Renal cortex interstitium (tissue), 11 donors: ENCODE data around the gene CALD1. TPM values are rescaled to one million over a fixed set of nuclear protein-coding genes. Genes with fewer than 3 reads are reported as not detected.

ENCODE experiments used
- DNase-seq, 11 donors: peaks; one replicate each; pipeline ENCODE4 v3.0.0-alpha.2; 2013; ENCODE audit warnings: low read depth in 9 of 11, low spot score in 4 of 11; ENCODE audit errors: extremely low read depth in 1 of 11
- polyA plus RNA-seq, 3 donors: library from polyadenylated mRNA; unstranded; fragments of 120-200 nt; gene quantifications; one replicate each; pipeline ENCODE4 v1.2.1, GENCODE V29; 2013; ENCODE audit not compliant: insufficient read length in 3 of 3

The CALD1 gene
- polyA plus RNA-seq, 3 donors, result 220 to 274 (median 274) TPM

DNA sequence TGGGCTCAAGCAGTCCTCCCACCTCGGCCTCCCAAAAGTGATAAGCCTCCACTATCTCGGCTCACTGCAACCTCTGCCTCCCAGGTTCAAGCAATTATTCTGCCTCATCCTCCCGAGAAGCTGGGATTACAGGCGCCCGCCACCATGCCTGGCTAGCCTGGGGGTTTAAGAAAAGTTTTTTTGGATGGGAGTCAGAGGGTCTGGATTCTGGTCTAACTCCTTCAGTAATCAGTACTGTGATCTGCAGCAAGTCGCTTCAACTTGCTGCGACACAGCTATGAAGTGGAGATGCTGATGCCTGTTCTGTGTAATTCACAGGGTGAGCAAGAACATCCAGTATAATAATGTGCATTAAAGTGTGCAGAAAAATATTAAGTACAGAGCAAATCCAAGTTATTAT, 118.5 kb downstream of the CALD1 start:
- no peak for DNase-seq

DNA sequence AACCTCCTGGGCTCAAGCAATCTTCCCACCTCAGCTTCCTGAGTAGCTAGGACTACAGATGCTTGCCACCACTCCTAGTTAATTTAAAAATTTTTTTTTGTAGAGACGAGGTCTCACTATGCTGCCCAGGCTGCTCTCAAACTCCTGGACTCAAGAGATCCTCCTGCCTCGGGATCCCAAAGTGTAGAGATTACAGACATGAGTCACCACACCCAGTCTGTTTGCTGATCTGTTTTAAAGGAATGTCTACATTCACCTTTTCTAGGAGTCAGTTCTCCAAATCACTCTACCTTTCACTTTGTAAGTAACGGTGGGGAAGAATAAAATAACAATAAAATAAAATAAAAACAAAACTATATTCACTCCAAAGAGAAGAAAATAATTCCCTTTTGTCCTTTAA, 120.3 kb downstream of the CALD1 start:
- DNase-seq, result no peak

DNA sequence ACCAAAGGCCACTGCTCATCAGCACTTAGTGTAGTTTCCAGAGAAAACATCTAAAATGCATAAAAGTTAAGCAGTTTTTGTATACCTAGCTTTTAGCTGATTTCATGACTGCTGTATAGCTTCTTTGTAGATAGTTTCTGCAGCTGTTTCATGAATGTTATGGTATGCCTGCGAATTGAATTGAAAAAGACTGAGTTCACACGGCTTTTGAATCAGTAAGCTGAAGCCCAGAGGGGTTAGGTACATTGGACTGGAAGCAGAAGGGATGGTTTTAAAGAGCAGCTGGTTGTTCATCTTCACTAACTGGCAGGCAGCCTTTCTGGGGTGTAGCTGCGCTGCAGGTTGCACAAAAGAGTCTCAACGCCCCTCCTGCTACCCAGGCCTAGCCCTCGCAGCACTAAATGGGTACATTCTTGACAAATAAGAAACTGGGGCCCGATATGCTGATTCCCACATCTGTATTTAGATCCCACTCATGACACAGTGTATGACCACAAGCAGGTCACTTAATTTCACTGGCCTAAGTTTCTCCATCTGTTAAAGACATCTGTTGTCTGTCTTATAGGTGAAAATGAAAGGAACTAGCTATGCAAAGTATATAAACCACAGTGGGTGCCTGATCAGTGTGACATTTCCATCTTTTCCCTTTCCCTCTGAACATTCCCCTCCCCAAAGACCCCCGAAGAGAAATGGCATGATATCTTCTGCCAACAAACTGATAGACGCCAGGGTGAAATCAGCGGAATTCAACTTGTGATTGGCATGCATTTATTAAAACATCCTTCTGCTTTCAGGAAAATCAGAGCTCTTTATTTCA, 120.9 kb downstream of the CALD1 start:
- DNase-seq, result no peak

DNA sequence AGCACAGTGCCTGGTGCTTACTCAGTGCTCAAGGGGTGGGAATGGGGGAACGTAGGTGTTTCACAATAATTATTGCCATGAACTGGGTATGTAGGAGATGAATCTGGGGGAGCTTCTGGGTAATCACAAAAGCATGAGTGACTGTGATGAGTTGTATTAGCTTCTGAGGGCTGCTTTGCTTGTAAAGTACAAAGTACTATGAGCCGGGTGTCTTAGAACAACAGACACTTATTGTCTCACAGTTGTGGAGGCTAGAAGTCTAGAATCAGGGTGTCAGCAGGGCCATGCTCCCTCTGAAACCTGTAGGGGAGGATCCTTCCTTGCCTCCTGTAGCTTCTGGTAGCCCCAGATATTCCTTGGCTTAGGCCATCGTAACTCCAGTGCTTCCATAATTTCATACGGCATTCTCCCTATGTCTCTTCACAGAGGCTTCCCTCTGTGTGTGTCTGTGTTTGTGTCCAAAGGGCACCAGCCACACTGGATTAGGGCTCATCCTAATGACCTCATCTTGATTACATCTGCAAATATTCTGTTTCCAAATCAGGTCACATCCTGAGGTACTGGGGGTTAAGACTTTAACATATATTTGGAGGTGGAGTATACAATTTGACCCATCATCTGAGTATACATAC, 122.1 kb downstream of the CALD1 start:
- no peak for DNase-seq

DNA sequence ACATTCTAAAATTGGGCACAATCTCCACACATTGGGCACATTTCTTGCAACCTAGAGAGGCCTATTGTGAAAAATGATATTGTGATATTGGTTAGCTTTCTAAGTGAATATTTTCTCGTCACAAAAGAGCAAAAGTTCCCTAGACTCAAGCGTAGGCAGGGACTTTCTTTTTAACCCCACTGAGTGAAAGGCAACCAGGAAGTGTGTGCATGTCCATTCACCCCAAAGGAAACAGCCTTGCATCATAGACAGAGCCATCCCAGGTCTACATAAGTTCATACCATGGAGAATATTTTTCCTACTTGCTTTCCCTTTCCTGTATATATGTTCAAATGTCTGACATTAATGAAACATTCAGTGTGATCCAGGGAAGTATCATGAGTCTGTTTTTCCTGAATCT, 122.6 kb downstream of the CALD1 start:
- DNase-seq, result no peak

DNA sequence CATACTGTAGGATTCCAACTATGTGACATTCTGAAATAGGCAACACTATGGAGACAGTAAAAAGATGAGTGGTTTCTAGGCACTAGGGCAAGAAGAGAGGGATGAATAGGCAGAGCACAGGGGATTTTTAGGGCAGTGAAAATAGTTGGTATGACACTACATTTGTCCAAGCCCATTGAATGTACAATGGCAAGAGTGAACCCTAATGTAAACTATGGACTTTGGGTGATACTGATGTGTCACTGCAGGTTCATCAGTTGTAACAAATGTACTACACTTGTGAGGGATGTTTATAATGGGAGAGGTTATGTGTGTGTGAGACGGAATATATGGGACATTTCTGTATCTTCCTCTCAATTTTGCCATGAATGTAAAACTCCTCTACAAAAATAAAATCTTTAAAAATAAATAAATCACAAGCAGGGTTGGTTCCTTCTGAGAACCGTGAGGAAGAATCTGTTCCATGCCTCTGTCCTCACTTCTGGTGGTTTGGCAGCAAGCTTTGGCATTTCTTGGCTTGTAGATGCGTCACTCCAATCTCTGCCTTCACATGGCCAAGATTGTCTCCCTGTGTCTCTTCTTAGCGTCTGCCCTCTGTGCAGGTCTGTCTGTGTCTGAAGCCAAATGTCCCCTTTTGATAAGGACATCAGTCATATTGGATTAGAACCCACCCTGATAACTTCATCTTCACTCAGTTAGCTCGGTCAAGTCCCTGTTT, 123.8 kb downstream of the CALD1 start:
- DNase-seq, result no peak

DNA sequence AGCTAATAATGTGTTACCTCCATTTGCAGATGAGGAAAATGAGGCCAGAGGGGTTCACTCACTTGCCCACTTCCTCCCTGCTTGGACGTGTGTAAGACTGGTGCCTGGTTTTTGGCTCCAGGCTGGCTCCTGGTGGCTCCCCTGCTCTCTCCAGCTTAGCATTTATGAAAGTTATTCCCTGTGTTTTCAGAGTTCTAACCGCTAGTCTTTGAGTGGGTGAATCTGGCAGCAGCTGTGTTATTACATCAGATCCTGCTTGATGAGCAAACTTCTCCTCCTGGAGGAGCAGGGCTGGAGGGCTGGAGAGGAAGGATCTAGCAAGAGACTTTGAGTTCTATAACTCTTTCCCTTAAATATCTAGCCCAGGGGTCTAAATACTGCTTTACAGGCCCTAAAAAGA, 125.9 kb downstream of the CALD1 start:
- DNase-seq, result no peak

DNA sequence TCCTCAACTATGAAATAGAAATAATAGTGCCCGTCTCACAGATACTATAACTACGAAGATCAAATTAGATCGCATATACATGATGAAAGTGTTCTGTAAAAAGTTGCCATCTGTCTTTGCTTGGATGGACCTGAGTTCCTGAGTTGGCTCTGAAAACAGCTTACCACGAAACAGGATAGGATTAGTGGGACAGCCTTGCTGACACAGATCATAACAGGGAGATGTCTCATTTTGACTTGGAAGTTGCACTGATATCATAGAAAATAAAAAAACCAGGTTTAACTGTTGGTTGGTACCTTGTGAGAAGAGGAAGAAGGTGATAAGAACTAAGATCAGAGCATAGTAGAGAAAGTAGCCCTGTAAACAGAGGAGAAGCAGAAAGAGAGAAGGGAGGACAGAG, 127.6 kb downstream of the CALD1 start:
- no peak for DNase-seq

DNA sequence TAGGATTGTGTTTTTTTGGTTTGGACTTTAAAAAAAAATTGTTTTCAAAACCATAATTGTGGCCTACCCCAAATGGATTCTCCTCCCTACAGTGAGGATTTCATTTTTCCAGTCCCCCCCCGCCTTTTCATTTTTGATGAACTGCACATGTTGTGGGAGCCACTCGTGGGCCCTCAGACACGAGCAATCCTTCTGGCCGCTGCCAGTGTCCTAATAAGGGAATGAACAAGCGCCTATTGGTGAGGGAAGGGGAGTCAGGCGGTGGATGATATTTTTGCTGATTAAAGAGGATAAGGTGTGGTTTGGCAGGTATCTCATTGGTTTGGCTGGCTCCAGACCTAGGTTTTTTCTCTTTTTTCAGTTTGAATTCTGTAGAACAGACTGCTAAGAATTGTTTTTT, 128.2 kb downstream of the CALD1 start:
- no peak for DNase-seq

DNA sequence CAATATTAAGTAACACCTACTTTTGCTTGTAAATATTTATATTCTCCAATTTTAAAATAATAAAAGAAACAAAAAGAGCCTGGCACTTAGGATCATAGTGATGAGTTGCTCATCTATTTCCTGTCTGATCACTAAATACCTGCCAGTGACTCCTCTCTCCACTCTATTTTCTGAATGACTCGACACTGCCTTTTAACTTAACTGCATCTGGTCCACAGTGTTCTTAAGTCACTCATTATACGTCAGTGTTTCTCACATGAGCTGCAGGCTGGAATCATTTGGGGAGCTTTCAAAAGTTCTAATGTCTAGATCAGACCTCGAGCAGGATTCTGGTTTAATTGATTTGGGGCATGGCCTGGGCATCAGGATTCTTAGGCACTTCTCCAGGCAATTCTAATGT, 128.9 kb downstream of the CALD1 start:
- no peak for DNase-seq

DNA sequence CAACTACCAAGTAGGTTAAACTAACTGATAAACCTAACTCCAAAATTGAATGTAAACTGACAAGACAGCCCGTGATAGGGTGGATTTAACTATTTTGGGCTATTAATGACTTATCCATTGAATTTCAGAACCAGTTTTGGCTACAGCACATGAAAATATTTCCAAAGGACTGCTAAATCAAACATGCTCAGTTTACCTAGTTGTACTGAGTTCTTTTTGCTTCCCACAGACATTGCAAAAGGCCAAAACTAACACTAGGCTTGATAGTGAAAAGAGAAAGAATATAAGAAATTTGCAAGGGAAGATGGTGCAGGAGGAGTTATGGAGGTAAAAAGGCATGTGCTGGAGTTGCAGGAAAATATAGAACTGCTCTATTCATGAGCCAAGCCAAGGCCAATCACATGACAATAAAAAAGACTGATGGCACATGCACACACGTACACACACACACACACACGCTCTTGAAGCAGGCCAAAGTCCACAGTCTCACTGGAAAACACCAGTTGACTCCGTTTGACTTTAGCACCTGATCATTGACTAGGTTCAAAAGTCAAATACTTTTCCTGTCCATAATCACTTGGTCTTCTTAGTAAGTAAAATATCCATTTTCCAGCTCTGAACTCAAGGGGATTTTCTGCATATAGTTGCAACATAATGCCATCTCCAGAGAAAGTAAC, 130.9 kb downstream of the CALD1 start:
- DNase-seq, result no peak

DNA sequence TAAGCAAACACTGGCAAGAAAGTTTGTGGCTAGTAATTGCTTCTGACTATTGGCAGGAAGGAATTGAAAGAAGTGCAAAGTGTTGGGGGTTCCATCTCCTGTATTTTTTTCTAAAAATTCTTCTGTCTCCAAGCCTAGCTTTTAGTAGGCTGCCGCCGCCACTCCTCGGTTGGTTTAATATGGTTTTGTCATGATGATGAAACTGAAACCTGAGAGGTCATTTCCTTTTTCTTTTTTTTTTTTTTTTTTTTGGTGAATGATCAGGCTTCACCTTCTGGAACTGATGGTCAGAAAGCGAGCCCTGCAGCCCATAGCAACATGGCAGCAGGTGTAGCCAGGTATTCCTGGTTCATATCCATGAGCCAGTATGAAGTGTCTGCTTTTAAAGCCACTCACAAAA, 131.5 kb downstream of the CALD1 start:
- DNase-seq, result no peak

DNA sequence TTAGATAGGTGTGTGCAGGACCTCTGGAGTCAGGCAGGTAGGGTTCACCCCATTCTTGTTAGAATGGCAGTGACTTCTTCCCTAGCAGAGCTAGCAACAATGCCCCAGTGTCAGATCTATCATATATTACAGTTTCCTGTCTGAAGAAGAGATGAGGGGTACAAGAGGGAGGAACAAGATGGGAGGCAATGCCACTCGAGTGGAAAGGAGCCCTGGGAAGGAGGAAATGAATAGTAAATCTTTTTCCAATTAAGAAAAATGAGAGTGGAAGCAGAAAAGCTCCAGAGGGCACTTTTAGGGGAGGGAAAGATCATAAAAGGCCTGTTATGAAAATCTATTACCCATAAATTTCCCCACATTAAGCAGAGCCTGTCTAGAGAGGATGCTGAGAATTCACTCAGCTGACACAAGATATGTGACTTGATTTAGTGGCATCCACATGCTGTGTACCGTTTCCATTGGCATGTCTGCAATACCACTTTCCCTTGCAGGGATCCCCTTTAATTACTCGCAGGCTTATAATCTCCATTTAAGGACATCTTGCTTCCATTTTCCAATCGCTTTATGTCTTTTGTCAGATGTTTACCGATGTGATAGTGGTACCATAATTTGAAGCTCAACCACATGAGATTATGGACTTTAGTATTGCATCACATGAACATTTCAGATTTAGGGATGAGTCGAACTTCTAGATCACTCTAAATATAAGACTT, 136.9 kb downstream of the CALD1 start:
- no peak for DNase-seq

DNA sequence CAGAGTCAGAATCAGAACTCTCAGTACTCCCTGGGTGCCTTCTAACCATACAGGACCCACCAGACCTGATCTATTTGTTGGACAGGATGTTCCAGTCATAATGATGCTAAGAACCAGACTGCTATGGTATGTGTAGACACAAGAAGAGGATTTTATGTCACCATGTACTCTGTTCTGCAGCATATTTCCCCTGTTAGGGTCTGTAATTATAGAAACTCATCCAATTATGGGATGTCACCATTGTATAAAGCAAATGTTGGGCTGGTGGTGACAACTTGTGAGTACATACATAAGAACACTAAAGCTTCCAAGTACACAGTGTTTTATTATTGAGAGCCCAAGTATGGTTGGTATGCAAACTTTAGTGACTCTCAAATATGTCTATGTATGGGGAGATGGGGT, 139.8 kb downstream of the CALD1 start:
- DNase-seq, result no peak

DNA sequence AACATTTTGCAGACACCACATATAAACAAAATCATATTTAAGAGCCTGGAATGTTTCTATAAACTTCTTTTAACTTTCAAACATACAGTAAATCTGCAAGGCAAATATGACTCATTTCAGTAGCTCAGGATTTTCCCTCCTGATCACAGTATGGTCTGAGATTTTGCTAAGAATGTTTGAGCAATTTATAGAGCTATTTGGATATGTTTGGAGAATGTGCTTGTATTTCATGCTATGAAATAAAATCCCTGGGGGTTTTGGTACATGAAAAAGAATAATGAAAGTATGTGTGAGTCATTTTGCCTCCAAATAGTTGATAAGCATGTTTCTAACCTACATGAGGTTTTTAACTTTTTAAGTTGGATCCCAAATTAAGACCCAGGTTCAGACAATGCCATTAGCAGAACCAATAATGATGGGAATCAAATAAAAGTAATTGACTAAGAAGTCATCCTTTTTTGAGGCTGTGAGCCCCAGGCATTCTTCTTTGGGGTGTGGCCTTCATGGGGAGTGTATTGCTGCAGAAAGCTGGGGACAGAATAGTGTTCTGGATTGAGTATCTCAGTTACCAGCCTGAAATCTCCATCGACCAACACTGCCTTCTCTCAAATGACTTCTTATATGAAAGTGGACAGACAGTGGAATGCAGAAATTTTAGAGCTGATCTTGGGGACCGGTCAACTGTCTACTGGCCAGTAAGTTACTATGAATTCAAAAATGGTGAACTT, 140.8 kb downstream of the CALD1 start:
- no peak for DNase-seq

DNA sequence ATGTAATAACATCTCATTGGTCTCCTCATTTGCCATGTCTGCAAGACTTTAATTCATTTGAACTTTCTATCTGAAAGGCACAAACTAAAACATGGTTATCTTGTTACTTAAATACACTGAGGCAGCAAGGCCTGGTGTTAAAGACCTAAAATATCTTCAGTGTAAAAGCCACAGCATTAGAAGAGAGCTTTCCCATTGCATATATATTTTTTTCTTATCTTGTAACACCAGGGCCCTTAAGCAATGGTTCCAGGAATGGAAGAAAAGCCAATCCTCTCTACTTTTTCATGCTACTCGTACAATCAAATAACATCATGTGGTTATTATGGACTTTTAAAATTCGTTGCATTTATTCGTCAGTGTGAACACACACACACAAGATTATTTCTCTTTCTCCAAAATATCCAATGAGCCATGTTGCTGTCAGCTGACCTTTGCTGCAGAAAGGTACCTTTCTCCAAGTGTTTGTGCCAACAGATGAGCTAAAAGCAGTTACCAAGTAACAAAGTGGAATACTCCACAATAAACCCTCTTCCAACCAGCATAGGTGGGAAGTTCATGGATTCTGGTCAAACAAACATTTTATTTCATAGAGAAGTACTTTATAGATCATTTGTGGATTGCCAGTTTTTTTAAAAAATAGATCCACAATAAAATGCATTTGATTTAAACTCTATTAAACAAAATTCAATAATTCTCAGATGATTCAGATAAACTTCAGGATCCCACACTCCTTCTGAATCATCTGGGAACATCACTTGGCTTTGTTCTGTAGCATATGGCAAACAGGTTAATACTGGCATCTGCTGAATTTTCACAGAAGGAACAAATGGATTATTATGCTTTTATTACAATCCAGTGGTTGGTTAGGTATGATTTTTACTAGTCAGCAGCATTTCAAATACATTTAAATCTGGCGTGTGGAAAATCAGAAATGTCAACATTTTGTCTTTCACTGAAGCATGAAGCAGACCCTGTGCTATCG, 143.6 kb downstream of the CALD1 start:
- DNase-seq, result no peak

DNA sequence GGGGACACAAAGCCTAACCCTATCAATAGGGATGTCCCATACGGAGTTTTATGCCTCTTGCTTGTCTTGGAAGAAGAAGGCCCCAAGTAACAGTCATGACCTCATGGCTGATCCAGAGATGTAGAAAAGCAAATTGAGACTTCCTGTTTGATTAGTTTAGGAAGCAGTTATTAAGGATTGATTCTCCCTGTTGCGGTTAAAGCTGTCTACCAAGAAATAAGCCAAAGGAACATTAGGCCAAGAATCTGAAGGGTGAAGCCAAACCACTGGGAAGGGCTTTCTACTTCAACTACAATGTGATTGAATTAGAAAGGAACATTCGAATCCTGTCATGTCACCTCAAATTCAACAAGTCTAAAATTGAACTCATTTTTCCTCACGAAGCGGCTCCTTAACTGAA, 146.3 kb downstream of the CALD1 start:
- no peak for DNase-seq
